Measurements from ENCODE around the gene MYRIP.
"Not testable (repeated sequence)": the region's sequence is repeated elsewhere in the genome, so short reads cannot be mapped to it uniquely, and the experiment has no call there.

MYRIP gene

DNA sequence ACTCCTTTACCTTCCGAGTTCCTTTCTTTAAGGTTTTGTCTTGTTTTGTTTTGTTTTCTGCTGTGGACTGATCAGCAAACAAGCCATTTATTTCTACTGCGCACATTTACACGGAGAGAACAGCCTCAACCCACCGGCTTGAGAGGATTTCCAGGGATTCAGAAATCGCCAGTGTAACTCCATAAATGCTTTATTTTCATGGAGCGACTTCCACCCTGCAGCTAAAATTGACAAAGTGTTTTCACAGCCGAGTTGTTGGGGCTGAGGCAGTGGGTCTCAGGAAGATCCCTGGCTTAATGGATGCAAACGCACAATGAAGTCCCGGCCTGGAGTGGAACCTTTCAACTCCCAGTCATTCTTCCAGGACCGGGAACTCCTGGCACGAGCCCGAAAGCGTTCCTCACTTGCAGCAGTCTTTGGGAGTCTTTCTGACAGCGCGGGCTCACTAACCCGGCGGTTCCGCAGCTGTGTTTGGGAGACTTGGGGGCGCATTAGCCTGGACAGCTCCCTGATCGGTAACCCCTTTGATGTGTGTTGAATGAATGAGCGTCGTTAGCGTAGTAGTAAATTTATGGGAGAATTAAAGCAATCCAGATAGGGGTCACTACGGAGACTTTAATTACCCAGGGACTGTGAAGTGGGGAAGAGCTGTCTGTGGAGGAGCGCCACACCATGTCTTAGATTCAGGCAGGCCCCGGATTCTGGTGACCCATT, 785 bp upstream of the MYRIP start:
- peak; percentile 43 for DNase-seq

GRCh38 chr3:39809995-39810595, 686 bp downstream of the MYRIP start:
- no peak for DNase-seq

DNA sequence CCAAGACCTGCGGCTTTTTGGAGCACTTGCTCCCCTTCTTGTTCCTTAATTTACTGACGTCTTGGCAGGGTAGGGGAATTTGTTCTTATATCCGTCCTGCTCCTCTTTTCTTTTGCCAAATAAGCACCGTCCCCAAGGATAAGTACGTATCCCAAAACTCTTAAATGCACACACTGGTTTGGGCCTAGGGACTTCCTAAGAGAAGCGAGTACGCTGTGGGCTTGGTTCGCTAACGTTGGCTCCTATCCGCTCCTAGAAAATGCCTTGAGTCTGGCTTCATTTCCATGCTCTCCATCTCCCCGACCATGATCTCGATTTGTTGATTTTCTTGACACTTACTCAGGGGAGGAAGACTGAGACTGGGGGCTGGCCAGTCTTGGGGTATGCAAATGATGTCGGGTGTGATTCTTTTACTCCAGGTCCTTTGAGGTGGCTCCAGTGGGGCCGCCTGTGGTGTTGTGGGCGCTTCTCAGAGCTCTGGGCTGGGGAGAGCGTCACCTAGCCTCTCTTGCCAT, 1.3 kb downstream of the MYRIP start:
- no peak for DNase-seq

DNA sequence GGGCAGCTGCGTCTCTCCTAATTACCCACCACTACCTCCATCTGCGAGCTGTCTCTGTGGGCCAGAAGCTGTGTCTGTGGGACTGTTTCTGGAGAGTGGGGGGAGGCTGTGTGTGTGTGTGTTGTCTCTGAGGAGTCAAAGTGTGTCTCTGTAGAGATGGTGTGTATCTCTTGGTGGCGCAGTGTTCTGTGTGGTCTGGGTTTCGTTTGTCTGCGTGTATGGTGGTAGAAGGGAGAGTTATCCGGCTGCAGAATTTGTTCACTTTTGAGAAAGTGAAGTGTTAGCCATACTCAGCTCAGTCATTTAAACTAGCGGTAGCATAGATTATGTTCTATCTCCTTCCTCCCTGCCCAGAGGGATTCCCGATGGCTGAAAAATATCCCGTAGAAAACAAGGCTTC, 2.2 kb downstream of the MYRIP start:
- DNase-seq: no peak

DNA sequence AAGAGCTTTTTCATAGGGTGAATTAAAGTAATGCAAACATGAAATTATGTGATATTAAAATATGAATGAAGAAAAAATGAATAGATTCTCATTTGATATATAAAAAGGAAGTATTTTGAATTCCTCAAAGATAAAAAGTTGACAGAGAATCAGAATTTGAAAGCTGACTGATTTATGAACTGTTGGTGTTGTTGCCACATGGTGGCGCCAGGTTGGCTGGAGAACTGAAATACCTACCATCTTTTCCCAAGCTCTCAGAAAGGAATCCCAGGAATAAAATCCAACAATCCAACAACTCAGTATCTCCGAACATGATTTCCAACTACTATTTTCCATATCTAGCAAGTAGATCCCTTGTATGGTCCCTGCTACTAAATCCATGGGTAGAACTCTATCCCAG, 3.1 kb downstream of the MYRIP start:
- peak; percentile 16 for DNase-seq

GRCh38 chr3:39814007-39814406, 4.6 kb downstream of the MYRIP start:
- DNase-seq: no peak

DNA sequence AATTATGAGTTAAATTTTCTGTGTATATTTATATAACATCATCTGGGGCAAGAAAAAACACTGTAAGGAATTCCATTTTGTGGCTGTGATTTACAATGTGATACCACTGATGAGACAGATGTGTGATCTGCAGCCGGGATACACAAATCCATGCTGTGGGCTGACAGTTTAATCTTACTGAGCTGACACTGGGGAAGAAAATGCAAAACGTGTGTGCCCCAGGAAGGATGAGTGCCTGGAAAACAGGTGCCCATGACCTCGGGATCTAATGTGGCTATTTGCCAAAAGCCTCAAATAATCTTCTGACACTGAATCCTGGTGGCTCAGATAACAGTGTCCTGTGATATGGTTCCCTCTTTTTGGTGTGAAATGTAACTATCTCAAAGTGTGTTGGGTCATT, 10.5 kb downstream of the MYRIP start:
- DNase-seq: no peak

- not testable (repeated sequence) for DNase-seq
Observed at GRCh38 chr3:39833764-39834163, 24.4 kb downstream of the MYRIP start.

DNA sequence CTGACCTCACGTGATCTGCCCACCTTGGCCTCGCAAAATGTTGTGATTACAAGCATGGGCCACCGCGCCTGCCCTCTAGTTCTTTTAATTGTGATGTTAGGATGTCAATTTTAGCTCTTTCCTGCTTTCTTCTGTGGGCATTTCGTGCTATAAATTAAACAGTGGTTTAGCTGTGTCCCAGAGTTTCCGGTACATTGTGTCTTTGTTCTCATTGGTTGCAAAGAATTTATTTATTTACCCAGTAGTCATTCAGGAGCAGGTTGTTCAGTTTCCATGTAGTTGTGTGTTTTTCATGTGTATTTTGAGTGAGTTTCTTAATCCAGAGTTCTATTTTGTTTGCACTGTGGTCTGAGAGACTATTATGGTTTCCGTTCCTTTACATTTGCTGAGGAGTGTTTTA, 30.1 kb downstream of the MYRIP start:
- DNase-seq: no peak

- no peak for DNase-seq
Observed at GRCh38 chr3:39843440-39843839, 34.0 kb downstream of the MYRIP start.

DNA sequence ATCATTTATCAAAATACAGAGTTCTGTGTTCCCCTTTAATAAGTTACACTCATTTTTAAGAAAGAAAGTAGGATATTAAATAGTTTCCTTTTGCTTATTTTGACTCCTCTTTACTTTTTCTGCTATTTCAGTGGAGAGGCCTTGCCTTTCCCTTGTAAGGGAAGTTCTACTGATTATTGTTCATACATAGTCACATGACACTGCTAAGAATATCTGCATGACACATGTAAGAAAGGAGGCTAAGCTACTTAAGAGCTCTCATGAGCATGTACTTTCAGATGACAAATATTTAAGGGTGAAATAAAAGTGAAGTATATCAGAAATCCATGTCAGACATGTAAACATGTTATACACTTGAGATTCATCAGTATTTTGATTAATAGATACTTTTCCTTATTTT, 39.0 kb downstream of the MYRIP start:
- no peak for DNase-seq

DNA sequence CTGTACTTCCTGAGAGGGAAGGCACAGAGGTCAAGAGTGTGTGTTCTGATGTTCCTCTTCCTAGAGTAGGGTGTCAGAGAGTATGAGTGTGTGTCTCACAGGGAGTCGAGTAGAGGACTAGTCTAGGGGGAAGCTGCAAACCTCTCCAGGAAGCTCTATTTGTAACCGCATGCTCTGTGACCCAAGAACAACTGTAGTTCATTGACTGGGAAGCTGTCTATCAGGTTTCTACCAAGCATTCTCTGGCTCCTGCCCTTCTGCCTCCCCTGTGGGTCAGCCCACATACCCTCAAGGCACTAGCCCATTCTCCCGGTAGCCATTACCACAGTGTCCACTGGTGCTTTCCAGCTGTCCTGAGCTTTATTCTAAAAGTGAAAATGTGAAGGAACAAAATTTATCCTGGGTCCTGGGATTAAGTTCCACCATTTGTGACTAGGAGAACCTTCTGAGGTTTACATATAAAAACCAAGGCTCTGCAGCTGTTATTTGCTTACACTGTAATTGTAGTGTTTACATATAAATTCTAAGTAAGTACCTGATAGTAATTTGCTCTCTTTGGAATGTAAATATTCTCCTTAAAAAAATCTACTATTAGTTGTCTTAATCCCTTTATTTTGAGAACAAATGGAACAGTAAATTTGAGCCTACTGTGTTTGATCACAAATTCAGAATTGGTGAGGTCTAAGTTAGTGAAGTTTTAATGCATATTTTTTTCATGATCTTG, 40.7 kb downstream of the MYRIP start:
- no peak for DNase-seq

GRCh38 chr3:39850716-39851032, 41.3 kb downstream of the MYRIP start:
- no peak for DNase-seq

GRCh38 chr3:39855517-39855916, 46.1 kb downstream of the MYRIP start:
- no peak for DNase-seq

- no peak for DNase-seq
Observed at GRCh38 chr3:39869890-39870289, 60.5 kb downstream of the MYRIP start.

- DNase-seq: no peak
Observed at GRCh38 chr3:39870706-39871105, 61.3 kb downstream of the MYRIP start.

GRCh38 chr3:39879581-39879980, 70.2 kb downstream of the MYRIP start:
- no peak for DNase-seq

GRCh38 chr3:39882111-39882510, 72.7 kb downstream of the MYRIP start:
- DNase-seq: no peak

DNA sequence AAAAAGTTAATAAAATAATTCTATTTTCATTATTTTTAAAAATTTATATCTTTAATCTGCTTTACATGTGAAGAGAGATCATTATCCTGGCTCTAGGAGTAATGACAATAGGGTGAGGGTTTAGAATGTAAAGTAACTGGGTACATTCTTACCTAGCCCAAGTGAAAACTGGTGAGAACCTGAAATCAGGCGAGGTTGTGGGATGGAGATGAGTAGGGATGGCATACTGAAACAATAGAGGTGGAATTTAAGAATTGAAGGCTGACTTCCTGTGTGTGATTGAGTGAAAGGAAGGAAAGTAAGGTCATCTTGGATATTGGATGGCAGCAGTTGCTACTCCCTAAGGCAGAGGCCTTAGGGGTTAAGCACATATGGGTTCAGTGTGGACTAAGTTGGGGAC, 82.7 kb downstream of the MYRIP start:
- DNase-seq: no peak

DNA sequence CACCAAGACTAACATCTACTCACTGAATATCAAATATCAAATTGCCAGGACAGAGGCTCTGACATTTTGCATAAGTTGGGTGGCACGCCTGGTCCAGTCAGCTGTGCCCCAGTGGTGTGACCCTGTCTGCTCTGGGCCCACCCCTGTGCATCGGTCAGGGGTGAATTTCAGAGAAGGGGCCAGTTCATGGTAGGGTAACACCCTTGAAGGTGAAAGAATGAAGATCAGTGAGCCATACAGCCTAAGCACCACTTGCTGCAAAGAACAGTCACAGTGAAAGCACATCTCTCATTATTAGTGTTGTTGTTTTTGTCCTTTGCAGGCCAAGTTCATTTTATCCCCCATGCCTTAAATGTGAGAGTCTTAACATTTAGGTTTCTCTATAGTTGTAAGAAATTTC, 86.8 kb downstream of the MYRIP start:
- DNase-seq: no peak

DNA sequence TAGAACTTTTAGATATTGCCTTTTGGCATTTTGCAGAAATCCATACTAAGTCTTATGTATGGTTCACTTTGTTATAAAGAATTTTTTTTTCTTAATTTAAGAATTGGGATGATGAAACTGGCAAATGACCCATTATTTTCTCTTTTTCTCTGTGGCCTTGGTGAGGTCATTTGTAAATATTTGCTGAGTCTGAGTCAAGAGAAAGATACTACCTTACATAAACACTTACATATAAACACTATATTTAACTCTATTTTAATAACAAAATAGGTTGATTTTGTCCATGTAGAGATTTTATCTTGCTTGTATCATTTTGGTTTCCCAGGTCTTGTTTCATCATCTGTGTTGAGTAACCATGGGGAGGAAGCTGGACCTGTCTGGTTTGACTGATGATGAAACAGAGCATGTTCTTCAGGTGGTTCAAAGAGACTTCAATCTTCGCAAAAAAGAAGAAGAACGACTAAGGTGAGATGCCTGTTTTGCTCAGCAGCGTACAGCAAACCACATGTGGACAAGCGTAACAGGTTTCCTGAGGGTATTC, 91.1 kb downstream of the MYRIP start:
- DNase-seq: no peak

- no peak for DNase-seq
Observed at GRCh38 chr3:39903253-39903652, 93.8 kb downstream of the MYRIP start.

GRCh38 chr3:39905788-39906187, 96.4 kb downstream of the MYRIP start:
- no peak for DNase-seq

GRCh38 chr3:39907981-39908380, 98.6 kb downstream of the MYRIP start:
- no peak for DNase-seq

Data from hematopoietic multipotent progenitor cell treated with erythropoietin and hydrocortisone succinate and interleukin-3 and kit ligand, for 8 days (in vitro differentiated cells).